T-helper 9 cell (primary cell): Measurements from ENCODE around the gene FNDC5.

Experiments
- DNase-seq: peaks from one replicate; pipeline ENCODE4 v3.0.0-alpha.2; 2020

FNDC5 gene

DNA sequence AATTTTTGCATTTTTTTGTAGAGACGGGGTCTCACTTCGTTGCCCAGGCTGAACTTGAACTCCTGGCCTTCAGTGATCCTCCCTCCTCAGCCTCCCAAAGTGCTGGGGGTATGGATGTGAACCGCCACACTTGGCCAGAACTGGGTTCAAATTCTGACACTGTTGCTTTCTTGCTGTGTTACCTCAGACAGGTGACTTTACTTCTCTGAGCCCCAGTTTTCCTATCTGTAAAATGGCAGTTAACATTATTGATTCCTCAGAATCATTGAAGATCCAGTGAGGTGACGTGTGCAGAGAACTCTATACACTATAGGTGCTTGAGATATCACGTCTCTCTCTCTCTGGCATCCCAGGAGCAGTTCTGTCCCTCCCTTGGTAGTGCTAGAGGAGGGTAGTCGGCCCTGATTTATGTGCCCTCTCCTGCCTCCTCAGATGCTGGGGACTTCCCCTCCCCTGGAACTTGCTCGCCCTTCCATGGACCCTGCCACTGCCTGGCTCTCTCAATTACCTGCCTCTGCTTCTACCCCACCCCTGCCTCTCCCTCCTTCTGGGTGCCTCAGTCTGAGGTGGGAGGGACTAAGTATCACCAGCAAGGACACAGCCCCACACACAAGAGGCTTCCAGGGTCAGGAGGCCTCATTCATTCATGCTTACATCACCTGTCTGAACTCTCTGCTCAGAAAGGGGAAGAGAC is 12.8 kb upstream of the FNDC5 start:
- DNase-seq, result no peak

DNA sequence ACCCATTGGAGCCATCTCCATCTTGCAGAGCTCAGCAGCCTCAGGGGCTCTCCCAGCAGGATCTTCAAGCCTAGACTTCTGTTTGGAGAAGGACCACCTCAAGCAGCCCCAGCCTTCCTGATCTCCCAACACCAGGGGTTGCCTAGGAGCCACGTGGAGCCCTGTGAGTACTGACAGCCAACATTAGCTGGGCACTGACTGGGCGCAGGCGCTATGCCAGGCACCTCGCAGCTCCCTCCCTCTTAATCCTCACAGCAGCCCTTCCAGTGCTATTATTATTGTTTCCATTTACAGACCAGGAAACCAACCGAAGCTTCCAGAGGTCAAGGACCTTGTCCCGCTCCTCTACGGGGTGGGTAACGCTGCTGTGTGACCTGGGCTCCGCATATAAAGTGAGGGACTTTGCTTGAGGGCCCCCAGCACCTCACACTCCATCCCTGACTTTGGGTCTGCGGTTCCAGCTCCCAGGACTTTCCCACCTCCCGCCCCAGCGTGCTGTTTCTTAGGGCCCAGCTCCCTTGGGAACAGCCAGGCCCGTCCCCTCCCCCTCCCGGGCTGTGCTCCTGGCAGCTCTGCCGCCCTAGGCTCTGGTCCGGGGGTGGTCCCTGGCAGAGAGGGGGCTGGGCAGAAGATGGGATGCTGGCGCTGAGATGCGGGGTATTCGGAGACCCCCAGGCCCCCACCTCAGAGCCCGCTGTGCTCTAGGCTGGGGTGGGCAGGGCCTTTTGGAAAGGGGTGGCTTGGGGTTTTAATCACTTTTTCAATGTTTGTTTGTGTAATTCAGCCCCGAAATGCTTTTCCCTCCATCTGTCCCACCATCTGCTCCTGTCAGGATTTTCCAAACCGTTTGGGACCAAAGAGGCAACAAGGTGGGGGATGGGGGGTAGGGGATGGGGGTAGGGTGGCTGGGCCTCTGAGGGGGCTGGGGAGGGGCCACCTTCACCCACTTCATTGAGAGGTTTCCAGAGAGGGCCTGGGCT is 11.4 kb upstream of the FNDC5 start:
- DNase-seq, result no peak

DNA sequence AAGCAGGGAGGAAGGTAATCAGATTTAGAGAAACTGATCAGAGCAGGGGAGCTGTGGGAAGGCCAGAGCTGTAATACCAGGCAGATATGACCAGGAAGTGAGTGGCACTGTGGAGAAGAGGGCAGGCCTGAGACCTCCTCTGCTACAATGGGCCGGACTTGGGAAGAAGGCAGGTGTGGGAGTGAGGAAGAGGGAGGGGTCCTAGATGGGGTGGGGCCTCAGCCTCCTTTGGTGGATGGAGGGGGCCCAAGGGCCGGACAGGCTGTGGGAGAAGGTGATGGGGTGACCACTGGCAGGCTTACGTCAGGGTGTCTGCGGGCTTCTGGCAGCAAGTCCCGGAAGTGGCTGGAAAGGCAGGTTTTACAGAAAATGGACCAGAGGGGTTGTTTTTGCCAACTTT is 10.6 kb upstream of the FNDC5 start:
- DNase-seq, result no peak

DNA sequence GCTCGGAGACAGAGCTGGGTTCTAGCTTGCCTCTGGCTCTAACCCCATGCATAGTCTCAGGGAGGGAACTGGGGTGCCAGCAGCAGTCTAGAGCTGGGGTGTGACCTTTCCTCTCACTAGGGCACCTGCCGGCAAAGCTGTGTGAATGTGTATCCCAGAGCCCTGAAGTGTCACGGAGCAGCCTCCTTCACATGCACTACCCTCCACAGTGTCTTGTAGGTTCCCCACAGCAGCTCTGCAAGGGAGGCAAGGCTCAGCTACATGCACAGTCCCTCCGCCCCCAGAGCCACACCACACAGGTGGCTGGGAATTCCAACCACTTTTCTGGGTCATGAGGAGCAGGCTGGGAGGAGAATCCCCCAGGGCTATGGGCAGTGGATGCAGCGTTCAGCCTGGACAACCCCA is 7.9 kb upstream of the FNDC5 start:
- DNase-seq, result no peak

DNA sequence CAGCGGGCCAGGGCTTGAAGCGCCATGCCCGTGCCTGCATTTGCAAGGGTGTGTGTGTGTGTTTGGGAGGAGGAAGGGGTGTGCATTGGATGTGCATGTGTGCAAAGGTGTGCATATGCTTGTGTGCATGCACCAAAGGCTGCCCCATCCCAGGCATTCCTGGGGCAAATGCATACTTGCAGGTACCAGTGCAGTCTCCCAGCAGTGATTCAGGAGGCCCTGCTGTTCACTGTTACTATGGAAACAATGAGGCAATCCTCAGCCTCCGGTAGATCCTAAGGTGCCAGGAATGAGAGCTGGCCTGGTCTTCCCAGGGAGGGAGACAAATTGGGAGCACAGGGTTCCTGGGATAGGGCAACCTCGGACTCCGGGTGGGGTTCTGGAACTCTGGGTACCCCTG is 7.5 kb upstream of the FNDC5 start:
- no peak for DNase-seq

DNA sequence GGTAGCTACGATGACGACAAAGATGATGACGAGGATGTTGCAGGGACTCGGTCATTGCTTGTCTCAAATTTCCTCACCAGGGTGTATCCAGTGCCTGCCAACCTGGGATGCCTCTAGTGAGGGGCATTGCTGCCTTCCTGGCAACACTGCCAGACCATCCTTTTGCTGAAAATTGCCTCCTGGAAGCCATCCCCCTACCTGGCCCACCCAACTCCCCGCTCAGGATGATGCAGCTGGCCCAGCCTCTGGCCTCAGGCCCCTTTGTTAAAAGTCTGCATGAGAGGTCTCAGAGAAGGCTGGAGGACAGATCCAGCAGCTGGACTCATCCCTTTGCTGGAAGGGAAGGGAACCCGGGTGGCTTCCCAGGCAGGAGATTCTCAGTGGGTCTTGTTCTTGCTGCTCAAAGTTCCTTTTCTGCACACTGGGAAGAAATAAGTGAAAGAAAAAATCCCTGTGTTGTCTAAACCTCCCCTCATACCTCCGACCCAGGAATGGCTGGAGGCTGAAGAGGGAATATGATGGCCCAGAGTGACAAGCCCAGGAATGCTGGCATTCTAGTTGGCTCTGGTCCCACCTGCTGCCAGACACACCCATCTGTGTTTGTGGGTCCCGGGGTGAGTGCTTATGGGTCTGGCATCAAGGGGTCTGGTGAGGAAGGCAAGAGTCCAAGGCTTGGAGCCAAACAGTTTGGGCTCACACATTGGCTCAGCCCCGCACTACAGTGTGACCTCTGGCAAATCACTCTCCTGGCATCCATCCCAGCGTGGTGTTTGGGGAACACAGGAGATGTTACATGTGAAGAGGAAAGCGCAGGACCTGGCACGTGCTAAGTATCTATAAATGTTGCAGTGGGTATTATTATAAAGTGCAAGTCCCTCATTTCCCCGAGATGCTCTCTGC is 6.7 kb upstream of the FNDC5 start:
- no peak for DNase-seq

DNA sequence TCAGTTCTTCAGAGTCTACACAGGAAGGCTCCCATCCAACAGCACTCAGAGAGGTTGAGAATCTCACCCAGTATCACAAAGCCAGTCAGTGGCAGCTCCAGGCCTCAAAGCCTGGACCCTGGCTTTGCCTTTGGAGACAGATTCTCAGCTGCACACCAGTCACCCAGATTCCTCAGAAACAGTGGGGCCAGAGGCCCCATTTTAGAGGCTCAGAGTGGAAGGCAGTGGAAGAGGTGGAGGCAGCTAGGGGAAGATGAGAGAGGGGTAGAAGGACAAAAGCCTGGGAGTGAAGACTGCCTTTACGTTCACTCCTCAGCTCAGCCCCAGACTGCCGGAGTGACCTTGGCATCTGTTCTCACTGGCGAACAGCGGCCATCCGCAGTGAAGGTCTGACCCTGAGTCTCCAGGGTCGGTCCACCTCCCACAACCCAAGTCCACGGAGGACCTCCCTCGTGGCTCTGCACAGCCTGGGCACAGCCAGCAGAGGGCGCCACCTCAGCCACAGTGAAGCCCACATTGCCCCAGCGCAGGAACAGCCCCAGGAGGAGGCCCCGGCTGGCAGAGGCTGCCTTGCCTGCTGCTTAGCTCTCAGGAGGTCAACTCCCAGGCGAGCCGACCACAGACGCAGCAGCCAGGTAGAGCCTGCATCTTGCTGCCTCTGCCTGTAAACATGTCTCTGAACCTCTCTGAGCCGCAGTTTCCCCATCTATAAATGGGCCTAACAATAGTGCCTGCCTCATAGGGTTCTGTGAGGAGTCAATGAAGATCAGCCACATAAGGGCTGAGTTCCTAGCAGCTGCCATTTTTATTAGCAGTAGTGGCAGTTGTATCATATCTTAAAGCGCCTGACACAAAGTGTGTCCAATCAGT is 5.9 kb upstream of the FNDC5 start:
- DNase-seq, result peak; percentile 57

DNA sequence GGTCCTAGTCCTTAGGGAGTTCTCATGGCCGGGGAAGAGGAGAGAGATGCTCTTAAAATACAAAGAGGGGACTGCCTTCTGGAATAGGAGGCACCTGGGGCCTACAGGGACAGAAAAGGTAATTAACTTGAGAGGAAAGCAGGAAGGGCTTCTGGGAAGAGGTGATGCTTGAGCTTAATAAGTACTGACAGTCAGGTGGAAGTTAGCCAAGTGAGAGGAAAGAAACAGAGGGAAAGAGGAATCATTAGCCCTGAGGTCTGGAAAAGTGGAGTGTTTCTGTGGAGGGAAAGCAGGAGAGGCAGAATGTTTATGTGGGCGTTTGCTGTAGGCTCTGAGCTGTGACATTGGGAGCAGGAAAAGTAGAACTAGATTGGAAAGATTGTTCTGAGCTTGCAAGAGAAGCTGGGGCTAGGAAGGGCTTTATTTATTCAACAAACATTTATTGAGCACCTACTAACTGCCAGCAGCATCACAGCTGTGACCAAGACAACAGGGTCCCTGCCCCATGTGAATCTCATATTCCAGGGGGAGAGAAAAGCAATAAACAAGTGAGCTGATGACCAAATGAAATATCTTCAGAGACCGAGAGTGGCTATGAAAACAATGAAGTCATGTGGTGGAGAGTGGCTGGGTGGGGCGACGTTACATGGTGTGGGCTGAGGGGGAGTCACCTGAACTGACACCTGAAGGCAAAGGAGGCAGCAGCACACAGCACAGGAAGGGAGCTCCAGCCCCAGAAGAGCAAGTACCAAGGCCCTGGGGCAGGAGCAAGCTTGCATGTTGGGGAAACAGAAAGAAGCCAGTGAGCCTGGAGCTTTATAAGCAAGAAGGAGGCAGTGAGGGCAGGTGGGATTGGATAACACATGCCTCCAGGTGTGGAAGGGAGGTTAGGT is 4.4 kb upstream of the FNDC5 start:
- DNase-seq, result no peak

DNA sequence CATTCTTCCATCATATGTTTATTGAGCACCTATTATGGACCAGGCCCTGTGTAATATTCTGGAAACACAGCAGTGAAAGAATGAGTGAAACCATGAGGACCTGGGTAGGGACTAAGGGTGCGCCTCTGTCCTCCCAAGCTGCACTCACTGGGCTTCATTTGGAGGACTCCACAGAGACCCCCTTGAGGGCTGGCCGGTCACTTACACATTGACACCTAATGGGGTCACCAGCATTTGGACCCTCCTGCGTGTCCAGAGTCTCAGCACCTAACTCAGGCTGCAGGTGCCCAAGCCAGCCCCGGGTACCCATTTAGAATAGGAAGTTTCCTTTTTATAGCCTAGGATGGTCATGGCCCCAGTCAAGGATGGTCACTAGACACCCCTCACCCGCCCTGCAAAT is 2.8 kb upstream of the FNDC5 start:
- no peak for DNase-seq

DNA sequence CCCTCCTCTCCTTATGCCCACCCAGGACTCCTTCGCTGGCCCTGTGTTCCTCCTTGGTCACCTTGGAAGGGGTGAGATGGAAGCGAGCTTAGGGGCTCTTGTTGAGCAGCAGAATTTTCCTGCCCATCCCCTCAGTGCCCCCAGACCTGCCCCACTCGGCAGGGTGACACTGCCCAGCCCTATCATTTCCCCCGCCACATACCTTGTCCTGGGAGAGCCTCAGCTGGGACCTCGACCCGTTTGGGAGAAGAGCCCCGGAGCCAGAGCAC is 1.4 kb upstream of the FNDC5 start:
- no peak for DNase-seq

DNA sequence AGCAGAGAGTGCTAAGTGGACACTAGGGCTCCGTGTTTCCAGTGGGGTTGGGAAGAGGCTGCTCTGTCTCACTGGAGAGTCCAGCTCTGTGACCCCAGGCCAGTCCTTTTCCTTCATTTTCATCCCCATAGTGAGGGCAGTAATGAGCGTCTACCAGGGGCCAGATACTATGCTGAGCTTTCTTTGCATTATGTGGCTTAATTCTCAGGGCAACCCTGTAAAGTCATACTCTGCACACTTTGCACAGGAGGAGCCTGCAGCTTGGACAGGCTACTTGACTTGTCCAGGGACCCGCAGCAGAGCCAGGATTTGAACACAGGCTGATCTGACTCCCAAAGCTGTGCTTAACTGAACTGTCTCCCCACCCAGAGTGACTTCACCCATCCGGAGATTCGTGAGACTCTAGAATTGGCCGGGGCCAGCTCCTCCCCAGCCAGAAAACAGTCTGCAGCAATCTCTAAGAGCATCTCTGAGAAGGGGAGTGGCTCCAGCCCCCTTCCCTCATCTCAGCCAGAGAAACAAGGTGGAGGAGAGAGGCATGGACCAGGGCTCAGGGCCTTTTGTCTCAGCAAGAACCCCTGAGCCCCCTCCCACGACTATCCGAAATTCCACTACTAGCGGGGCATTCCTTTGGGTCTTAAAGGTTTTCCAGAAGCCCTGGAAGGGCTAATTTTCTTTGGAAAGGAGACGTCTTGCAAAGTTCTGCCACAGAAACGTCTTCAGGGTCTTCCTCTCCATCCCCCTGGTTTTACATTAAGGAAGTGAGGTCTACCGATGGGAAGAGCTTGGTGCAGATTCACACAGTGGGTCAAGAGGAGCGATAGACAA is 866 bp upstream of the FNDC5 start:
- no peak for DNase-seq

DNA sequence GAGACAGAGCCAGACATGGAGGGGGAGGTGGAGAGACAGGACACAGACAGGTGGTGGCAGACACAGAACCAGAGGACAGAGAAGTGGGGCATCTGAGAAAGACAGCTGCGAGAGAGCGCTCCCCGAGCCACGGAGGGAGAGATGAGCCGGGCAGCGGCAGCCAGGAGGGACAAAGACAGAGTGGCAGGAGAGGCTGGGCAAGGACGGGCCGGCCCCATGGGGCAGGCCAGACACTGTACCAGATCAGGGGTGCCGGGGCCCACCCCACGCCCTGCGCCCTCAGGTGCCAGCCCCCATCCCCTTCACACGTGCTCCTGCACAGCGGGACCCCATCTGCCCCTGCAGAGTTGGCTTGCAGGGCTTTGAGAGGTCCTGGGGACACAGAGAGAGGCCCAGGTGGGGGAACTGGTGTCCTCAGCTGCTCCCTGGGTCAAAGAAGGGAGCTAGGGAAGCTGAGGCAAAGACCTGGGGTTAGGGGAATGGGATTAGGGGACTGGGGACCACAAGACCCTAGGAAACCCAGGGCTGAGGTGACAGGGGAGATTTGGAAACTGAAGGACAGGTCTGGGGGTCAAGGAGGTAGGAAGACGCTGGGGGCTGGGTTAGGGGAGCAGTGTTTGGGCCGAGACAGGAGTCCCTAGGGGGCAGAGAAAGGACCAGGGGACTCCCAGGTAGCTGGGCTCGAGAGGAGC is 643 bp downstream of the FNDC5 start:
- DNase-seq, result no peak

DNA sequence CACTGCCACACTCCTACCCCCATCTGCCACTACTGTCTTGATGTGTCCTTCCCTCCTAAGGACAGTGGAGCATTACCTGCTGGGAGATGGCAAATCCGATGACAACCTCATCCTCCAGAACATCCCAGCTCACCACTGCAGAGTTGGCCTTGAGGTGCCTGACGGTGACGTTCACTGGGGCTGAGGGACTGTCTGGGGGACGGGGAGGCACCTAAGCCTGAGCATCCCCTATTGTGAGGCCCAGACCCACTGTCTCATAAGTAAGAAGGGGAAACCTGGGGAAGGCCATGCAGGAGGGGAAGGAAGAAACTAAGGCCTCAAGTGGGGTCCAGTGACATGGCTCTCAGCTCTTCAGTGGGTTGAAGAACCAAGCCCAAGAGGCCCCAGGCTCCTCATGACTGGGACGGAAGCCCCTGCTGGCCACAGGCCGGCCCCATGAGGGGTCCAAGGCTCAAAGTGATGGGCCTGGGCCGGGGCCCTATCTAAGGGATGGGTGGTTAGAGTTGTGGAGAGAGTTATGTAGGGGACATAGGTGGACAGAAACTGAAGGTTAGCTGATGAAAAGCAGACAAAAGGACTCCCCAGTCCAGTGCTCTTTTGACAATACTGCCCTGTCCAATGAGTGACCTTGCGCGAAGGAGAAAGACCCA is 1.8 kb downstream of the FNDC5 start:
- DNase-seq, result no peak

DNA sequence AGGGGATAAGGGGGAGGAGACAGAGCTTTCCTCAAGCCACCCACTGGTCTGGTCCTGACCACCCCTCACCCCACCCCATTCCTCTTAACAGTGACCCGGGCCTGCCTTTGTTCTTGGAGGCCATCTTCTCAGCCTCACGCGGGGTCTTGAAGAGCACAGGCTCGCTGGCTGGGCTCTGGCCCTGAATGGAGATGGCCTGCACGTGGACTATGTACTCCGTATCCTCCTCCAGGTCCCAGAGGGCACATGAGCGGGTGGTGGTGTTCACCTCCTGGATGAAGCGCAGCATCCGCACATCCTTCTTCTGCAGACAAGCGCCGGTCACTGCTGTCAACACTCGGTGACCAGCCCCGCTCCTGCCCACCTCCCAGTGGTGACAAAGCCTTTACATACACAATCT is 2.6 kb downstream of the FNDC5 start:
- DNase-seq, result no peak

DNA sequence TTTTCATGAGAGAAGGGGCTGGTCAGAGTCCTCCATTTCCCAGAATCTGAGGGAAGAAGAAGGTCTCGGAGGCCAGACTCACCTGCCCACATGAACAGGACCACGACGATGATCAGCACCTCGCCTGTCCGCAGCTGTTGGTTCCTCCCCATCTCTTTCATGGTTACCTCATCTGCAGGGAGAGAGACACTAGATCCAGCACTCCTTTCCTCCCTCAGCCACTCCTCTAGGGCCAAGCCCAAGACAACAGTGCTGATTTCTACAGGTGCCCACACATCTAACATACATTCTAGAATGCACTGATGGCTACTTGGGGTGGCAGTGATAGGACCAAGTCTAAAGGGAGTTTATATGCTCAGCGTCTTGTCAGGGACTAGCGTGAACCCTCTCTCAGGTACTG is 3.0 kb downstream of the FNDC5 start:
- no peak for DNase-seq

DNA sequence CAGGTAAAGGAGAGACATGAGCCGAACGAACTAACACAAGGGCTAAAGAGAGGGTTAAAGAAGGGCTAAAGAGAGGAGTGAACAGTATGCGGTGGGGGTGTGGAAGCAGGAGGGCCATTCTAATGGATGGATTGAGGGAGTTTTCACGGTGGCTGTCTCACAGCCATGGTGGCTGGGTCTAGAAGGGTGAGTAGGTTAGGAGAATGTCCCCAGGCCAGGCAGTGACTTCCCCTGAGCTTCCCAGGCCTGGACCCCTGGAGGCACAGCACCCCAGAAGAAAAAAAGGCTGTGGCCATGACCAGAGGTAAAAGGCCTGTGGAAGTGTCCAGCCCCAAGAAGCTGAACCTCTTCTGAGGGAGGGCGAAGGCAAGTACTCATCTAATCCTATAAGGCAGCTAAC is 3.6 kb downstream of the FNDC5 start:
- no peak for DNase-seq

DNA sequence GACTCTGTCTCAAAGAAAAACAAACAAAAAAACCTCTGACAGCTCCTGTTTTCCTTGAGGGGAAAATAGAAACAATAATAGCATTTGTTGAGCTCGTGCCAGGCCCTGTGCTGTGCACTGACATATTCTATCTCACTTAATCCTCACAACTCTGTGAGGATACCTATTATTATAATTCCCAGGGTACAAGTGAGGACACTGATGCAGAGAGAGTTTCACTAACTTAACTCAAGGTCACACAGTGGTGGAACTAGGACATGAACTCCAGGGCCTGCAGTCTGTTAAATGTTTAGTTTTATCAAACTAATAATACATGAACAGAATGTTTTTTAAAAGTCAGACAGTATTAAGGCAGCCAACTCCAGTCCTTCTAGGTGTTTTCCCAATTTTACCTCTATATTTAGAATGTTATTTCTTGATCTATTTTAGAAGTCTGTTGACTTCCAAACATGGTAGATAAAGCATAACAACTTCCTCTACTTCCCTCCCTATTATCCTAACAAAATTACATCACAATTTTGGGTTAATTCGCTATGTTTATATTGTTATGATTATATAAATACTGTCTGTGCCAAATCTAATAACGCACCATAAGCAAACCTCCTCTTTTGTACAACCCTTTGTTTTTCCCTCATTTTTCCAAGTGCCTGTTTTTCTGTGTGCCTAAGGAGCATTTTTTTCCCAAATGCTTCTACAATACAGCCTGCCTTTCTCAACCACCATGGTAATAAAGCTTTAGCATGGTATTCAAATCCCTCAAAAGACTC is 4.9 kb downstream of the FNDC5 start:
- no peak for DNase-seq

DNA sequence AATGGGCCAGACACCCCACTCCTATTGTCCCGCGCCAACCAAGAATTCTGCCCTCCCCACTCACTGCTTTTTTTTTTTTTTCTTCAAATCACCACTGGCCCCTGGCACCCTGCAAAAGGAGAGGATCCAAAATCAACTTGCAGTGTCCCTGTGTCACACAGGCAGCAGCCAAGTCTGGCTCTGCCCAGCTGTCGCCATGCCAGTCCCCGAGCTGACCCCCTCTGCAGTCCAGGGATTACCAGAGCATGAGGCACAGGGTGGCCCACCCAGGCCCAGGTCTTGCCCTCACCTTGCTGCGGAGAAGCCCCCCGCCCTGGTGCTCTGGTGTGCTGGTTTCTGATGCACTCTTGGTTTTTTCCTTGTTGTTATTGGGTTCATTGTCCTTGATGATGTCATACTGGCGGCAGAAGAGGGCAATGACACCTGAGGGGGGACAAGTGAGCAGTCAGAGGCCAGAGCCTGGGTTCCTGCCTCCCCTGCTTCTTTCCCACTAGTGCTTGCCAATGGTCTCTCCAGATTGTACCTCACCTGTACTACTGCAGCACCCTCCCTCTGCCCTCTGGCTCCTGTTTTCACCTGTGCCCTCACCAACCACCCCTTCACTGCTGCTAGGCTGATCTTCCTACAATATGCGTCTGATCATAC is 6.2 kb downstream of the FNDC5 start:
- DNase-seq, result no peak
